ENCODE results near the gene CACNG7.
"Not testable (repeated sequence)": the region's sequence is repeated elsewhere in the genome, so short reads cannot be mapped to it uniquely, and the experiment has no call there.

CACNG7 gene

GRCh38 chr19:53908935-53909415 lies at the start of gene CACNG7:
Gene CACNG7, plus strand, starts transcription at chr19:53909278. Its CDS starts 3,554 bp downstream, at chr19:53912832.
- DNase-seq (ENCODE audit: low read depth), result no peak
- peak within 1 kb of the TSS; percentile 63 for H3K4me3 ChIP-seq (ENCODE audit: low read depth, low read length)

- no peak for DNase-seq (ENCODE audit: low read depth)
- no peak overlapping the region for H3K4me3 ChIP-seq (ENCODE audit: low read depth, low read length)
These were observed 44.7 kb upstream of the CACNG7 start for GRCh38 chr19:53864308-53864836.

GRCh38 chr19:53865523-53865917 lies 43.6 kb upstream of the CACNG7 start:
- DNase-seq (ENCODE audit: low read depth), result no peak
- H3K4me3 ChIP-seq (ENCODE audit: low read depth, low read length), result peak overlapping the region; percentile 50

- H3K4me3 ChIP-seq (ENCODE audit: low read depth, low read length), result peak overlapping the region; percentile 50
- no peak for DNase-seq (ENCODE audit: low read depth)
These were observed 42.9 kb upstream of the CACNG7 start for GRCh38 chr19:53865918-53866864.

GRCh38 chr19:53866865-53867224 lies 42.2 kb upstream of the CACNG7 start:
- peak overlapping the region; percentile 50 for H3K4me3 ChIP-seq (ENCODE audit: low read depth, low read length)
- no peak for DNase-seq (ENCODE audit: low read depth)

GRCh38 chr19:53867225-53868090 lies 41.6 kb upstream of the CACNG7 start, which contains the start of gene MYADM:
Gene MYADM, plus strand, starts transcription at chr19:53867883. Its CDS starts 5,647 bp downstream, at chr19:53873530.
- peak; percentile 90 for DNase-seq (ENCODE audit: low read depth)
- peak within 1 kb of the TSS; percentile 80 for H3K4me3 ChIP-seq (ENCODE audit: low read depth, low read length)

GRCh38 chr19:53868091-53868891 lies 40.8 kb upstream of the CACNG7 start:
- peak overlapping the region; percentile 80 for H3K4me3 ChIP-seq (ENCODE audit: low read depth, low read length)
- no peak for DNase-seq (ENCODE audit: low read depth)

GRCh38 chr19:53868892-53869804 lies 39.9 kb upstream of the CACNG7 start:
- peak; percentile 39 for DNase-seq (ENCODE audit: low read depth)
- peak overlapping the region; percentile 80 for H3K4me3 ChIP-seq (ENCODE audit: low read depth, low read length)

GRCh38 chr19:53869805-53870484 lies 39.1 kb upstream of the CACNG7 start:
- not testable (repeated sequence) for DNase-seq (ENCODE audit: low read depth)
- peak overlapping the region; percentile 80 for H3K4me3 ChIP-seq (ENCODE audit: low read depth, low read length)

- peak overlapping the region; percentile 21 for H3K4me3 ChIP-seq (ENCODE audit: low read depth, low read length)
- DNase-seq (ENCODE audit: low read depth), result no peak
These were observed 38.6 kb upstream of the CACNG7 start for GRCh38 chr19:53870485-53870844.

GRCh38 chr19:53871454-53871853 lies 37.6 kb upstream of the CACNG7 start:
- no peak for DNase-seq (ENCODE audit: low read depth)
- H3K4me3 ChIP-seq (ENCODE audit: low read depth, low read length), result no peak overlapping the region

GRCh38 chr19:53872762-53873161 lies 36.3 kb upstream of the CACNG7 start:
- no peak for DNase-seq (ENCODE audit: low read depth)
- no peak overlapping the region for H3K4me3 ChIP-seq (ENCODE audit: low read depth, low read length)

GRCh38 chr19:53873773-53874605 lies 35.1 kb upstream of the CACNG7 start:
- DNase-seq (ENCODE audit: low read depth), result no peak
- no peak overlapping the region for H3K4me3 ChIP-seq (ENCODE audit: low read depth, low read length)

- no peak overlapping the region for H3K4me3 ChIP-seq (ENCODE audit: low read depth, low read length)
- no peak for DNase-seq (ENCODE audit: low read depth)
These were observed 34.5 kb upstream of the CACNG7 start for GRCh38 chr19:53874606-53874990.

GRCh38 chr19:53875602-53876325 lies 33.3 kb upstream of the CACNG7 start:
- DNase-seq (ENCODE audit: low read depth), result no peak
- no peak overlapping the region for H3K4me3 ChIP-seq (ENCODE audit: low read depth, low read length)

GRCh38 chr19:53876651-53877224 lies 32.3 kb upstream of the CACNG7 start:
- no peak for DNase-seq (ENCODE audit: low read depth)
- no peak overlapping the region for H3K4me3 ChIP-seq (ENCODE audit: low read depth, low read length)
